NCI-H446 (cell line): Measurements from ENCODE around the gene REEP1.
A peak's percentile ranks its signal among the peaks of the same experiment; 100 is the strongest.

Experiments used
- DNase-seq, 2 experiments: peaks; one replicate each; lab custom pipeline; 2025; lab: John Stamatoyannopoulos, UW

REEP1 gene

GRCh38 chr2:86305915-86306254, 31.5 kb downstream of the REEP1 start:
- no peak for DNase-seq

GRCh38 chr2:86305195-86305914, 32.1 kb downstream of the REEP1 start:
- DNase-seq: peak in 1 of 2 experiments; percentile 22

GRCh38 chr2:86304416-86304815, 33.0 kb downstream of the REEP1 start:
- DNase-seq: no peak

GRCh38 chr2:86302320-86302719, 35.1 kb downstream of the REEP1 start:
- peak; percentile 78 to 84 for DNase-seq

- DNase-seq: peak in 1 of 2 experiments; percentile 59
These were observed 35.7 kb downstream of the REEP1 start for GRCh38 chr2:86301711-86302202.

- DNase-seq: no peak
These were observed 36.4 kb downstream of the REEP1 start for GRCh38 chr2:86301009-86301408.

GRCh38 chr2:86300496-86300895, 36.9 kb downstream of the REEP1 start:
- DNase-seq: no peak

GRCh38 chr2:86298411-86299390, 38.7 kb downstream of the REEP1 start:
- DNase-seq: no peak

- DNase-seq: no peak
These were observed 39.9 kb downstream of the REEP1 start for GRCh38 chr2:86297382-86298147.

- no peak for DNase-seq
These were observed 40.5 kb downstream of the REEP1 start for GRCh38 chr2:86296947-86297346.

- DNase-seq: no peak
These were observed 42.4 kb downstream of the REEP1 start for GRCh38 chr2:86295066-86295465.

GRCh38 chr2:86293612-86294011, 43.8 kb downstream of the REEP1 start:
- peak; percentile 33 to 73 for DNase-seq

- DNase-seq: no peak
These were observed 44.6 kb downstream of the REEP1 start for GRCh38 chr2:86292571-86293515.

GRCh38 chr2:86291328-86291662, 46.1 kb downstream of the REEP1 start:
- DNase-seq: no peak

- no peak for DNase-seq
These were observed 46.7 kb downstream of the REEP1 start for GRCh38 chr2:86290596-86291327.

- DNase-seq: no peak
These were observed 50.9 kb downstream of the REEP1 start for GRCh38 chr2:86286516-86286915.

- no peak for DNase-seq
These were observed 51.4 kb downstream of the REEP1 start for GRCh38 chr2:86285981-86286380.

- no peak for DNase-seq
These were observed 51.9 kb downstream of the REEP1 start for GRCh38 chr2:86285571-86285970.

- no peak for DNase-seq
These were observed 52.4 kb downstream of the REEP1 start for GRCh38 chr2:86284987-86285386.

GRCh38 chr2:86284401-86284841, 53.0 kb downstream of the REEP1 start:
- DNase-seq: no peak
